PC-9 (cell line): ENCODE measurements around the gene MFF. TPM values are rescaled to one million over a fixed set of nuclear protein-coding genes. Genes with fewer than 3 reads are reported as not detected.

ENCODE experiments used
- BruUV-seq: library from RNA; stranded (reverse); fragments of 400-500 nt; replicated peaks from 2 replicates; lab custom pipeline; 2021; lab: Mats Ljungman, UMichigan
- CTCF ChIA-PET: fragments of 300-600 bp; sonication (Branson Sonifier 250); formaldehyde crosslinking; loops from one replicate; lab custom pipeline; 2022; ENCODE audit warnings: antibody characterized with exemption; lab: Charles Lee
- POLR2A ChIA-PET: fragments of 300-600 bp; sonication (Branson Sonifier 250); formaldehyde crosslinking; loops from one replicate; lab custom pipeline; 2022; ENCODE audit warnings: antibody characterized with exemption; ENCODE audit not compliant: unreplicated experiment; lab: Charles Lee
- DNase-seq, 2 experiments: peaks; one replicate each; pipeline versions ENCODE4 v3.0.0 to v3.0.0-alpha.2; 2015 to 2022; ENCODE audit warnings: mixed read lengths in 1 of 2
- H2AFZ ChIP-seq: fragments of 200-600 bp; sonication (generic); 2 replicates; pipeline ENCODE4 v1.8.1; 2017; ENCODE audit warnings: antibody characterized with exemption
- H3F3A ChIP-seq: fragments of 200-600 bp; sonication (generic); 2 replicates; pipeline ENCODE4 v1.8.1; 2017; ENCODE audit warnings: antibody characterized with exemption, mild to moderate bottlenecking, low read depth; ENCODE audit not compliant: insufficient read depth
- H3K27ac ChIP-seq: fragments of 200-600 bp; sonication (generic); 2 replicates; pipeline ENCODE4 v1.6.1; 2016; ENCODE audit warnings: mixed run types
- H3K27me3 ChIP-seq: fragments of 200-600 bp; sonication (generic); 2 replicates; pipeline ENCODE4 v1.6.1; 2016; ENCODE audit warnings: low read depth, mixed run types; ENCODE audit not compliant: insufficient read depth
- H3K36me3 ChIP-seq: fragments of 200-600 bp; sonication (generic); 2 replicates; pipeline ENCODE4 v1.6.1; 2016; ENCODE audit warnings: low read depth, mixed run types
- H3K4me1 ChIP-seq: fragments of 200-600 bp; sonication (generic); replicated peaks from 2 replicates; pipeline ENCODE4 v1.6.1; 2016; ENCODE audit warnings: mixed run types; ENCODE audit not compliant: insufficient read depth
- H3K4me2 ChIP-seq: fragments of 200-600 bp; sonication (generic); 2 replicates; pipeline ENCODE4 v1.6.1; 2017; ENCODE audit warnings: mixed run types
- H3K4me3 ChIP-seq: fragments of 200-600 bp; sonication (generic); 2 replicates; pipeline ENCODE4 v1.6.1; 2016; ENCODE audit warnings: mixed run types
- H3K79me2 ChIP-seq: fragments of 200-600 bp; sonication (generic); 2 replicates; pipeline ENCODE4 v1.6.1; 2017; ENCODE audit warnings: low read depth, mixed run types
- H3K9me2 ChIP-seq: fragments of 200-600 bp; sonication (generic); 2 replicates; pipeline ENCODE4 v1.8.1; 2017; ENCODE audit warnings: mild to moderate bottlenecking; ENCODE audit not compliant: insufficient read depth
- H3K9me3 ChIP-seq: fragments of 200-600 bp; sonication (generic); 2 replicates; pipeline ENCODE4 v1.8.1; 2016; ENCODE audit warnings: low read depth; ENCODE audit not compliant: insufficient read depth
- H4K20me1 ChIP-seq: fragments of 200-600 bp; sonication (generic); 2 replicates; pipeline ENCODE4 v1.8.1; 2017; ENCODE audit not compliant: insufficient read depth
- CTCF ChIP-seq: fragments of 200-600 bp; sonication (generic); conservative IDR thresholded peaks from 2 replicates; pipeline ENCODE4 v1.6.1; 2017; ENCODE audit warnings: mixed run types, antibody characterized with exemption, mild to moderate bottlenecking, moderate library complexity
- EZH2 ChIP-seq: fragments of 200-600 bp; sonication (generic); IDR thresholded peaks from 2 replicates; pipeline ENCODE4 v1.8.0; 2017; ENCODE audit warnings: antibody characterized with exemption, low read depth
- intact Hi-C: fragments of 100-400 bp; cut with micrococcal nuclease; formaldehyde crosslinking; loops from one replicate; pipeline ENCODE4 v1.10.0; 2022; ENCODE audit not compliant: unreplicated experiment
- total RNA-seq: library from RNA; stranded (reverse); gene quantifications from 2 replicates; pipeline ENCODE4 v1.2.3, GENCODE V29; 2021

Gene MFF
- total RNA-seq, 1 experiment from 2014 or later, result 144 TPM

- POLR2A ChIA-PET, result no interaction called here
- CTCF ChIA-PET, result interaction anchor here (1.3 kb wide), 1 partner anchor 102 kb away, joined by 10 read pairs; no protein-coding TSS in a partner anchor
Observed at GRCh38 chr2:227340106-227340505, 15.1 kb downstream of the MFF start.

GRCh38 chr2:227341553-227341952 lies 16.5 kb downstream of the MFF start:
- peaks cover 43% of the 10 kb centered on the region for H3K36me3 ChIP-seq
- no TSS peak for BruUV-seq
- H3K4me2 ChIP-seq, result no peak overlapping the region
- no peaks in the 10 kb centered on the region; the same call in 1 of the 2 replicates for H3K79me2 ChIP-seq
- peaks cover 8% of the 10 kb centered on the region; the same call in 1 of the 2 replicates for H3F3A ChIP-seq
- H3K9me2 ChIP-seq, result no peaks in the 10 kb centered on the region
- H3K9me3 ChIP-seq, result no peaks in the 10 kb centered on the region
- H3K27me3 ChIP-seq, result no peaks in the 10 kb centered on the region
- CTCF ChIA-PET, result interaction anchor here (0.6 kb wide), 1 partner anchor 234 kb away, joined by 12 read pairs; no protein-coding TSS in a partner anchor
- intact Hi-C loops, result no loop called here
- H4K20me1 ChIP-seq, result no peaks in the 10 kb centered on the region
- no peak overlapping the region for H3K4me3 ChIP-seq
- no peaks in the 10 kb centered on the region for H3K4me1 ChIP-seq
- DNase-seq, result no peak
- POLR2A ChIA-PET, result no interaction called here
- H3K27ac ChIP-seq, result no peak overlapping the region; the same call in 1 of the 2 replicates
- H2AFZ ChIP-seq, result no peak overlapping the region
- TF ChIP-seq EZH2 (no peak), CTCF (no peak)

More at GRCh38 chr2:227340106-227340505, 15.1 kb downstream of the MFF start:
- Histone ChIP-seq H3K27me3 (no peaks in the 10 kb centered on the region), H3K36me3 (peaks cover 51% of the 10 kb centered on the region), H3K9me2 (no peaks in the 10 kb centered on the region), H3K79me2 (no peaks in the 10 kb centered on the region; the same call in 1 of the 2 replicates), H3F3A (peaks cover 8% of the 10 kb centered on the region; the same call in 1 of the 2 replicates), H3K27ac (no peak overlapping the region), H4K20me1 (no peaks in the 10 kb centered on the region), H2AFZ (no peak overlapping the region), H3K4me3 (no peak overlapping the region), H3K4me1 (no peaks in the 10 kb centered on the region), H3K4me2 (no peak overlapping the region), H3K9me3 (no peaks in the 10 kb centered on the region)
- intact Hi-C loops, result no loop called here
- DNase-seq, result no peak
- TF ChIP-seq EZH2 (no peak), CTCF (no peak)
- BruUV-seq, result no TSS peak

- Histone ChIP-seq H3K9me3 (no peaks in the 10 kb centered on the region), H3K4me1 (no peaks in the 10 kb centered on the region), H2AFZ (no peak overlapping the region), H3K27me3 (no peaks in the 10 kb centered on the region), H3K79me2 (no peaks in the 10 kb centered on the region; the same call in 1 of the 2 replicates), H3K4me3 (no peak overlapping the region), H4K20me1 (no peaks in the 10 kb centered on the region), H3K9me2 (no peaks in the 10 kb centered on the region), H3K36me3 (peaks cover 43% of the 10 kb centered on the region), H3K27ac (no peak overlapping the region), H3F3A (peaks cover 8% of the 10 kb centered on the region; the same call in 1 of the 2 replicates), H3K4me2 (no peak overlapping the region)
- ChIA-PET CTCF (no interaction called here), POLR2A (no interaction called here)
- TF ChIP-seq CTCF (no peak), EZH2 (no peak)
- no peak for DNase-seq
- no TSS peak for BruUV-seq
- intact Hi-C loops, result no loop called here
Observed at GRCh38 chr2:227344231-227344630, 19.2 kb downstream of the MFF start.
